ENCODE results near the gene DOCK9.

DNA sequence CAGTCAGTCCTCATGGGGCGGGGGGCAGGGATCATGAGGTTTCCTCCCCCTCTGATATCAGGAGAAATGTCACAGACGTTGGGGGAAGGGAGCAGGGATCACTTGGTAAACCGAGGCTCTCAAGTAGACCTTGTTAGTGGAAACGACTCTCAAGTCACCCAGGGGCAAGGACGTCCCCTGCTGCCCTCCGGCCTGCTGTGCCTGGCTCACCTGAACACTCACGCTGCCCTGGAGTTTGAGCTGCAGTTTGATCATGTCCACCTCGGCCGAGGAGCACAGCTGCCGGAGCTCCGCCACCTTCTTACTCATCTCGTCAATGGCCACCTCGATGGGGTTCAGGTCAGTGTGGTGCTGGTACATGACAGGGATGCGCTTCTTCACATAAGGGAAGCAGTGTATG is 177.8 kb downstream of the DOCK9 start:
- no peak for TF ChIP-seq CTCF (conservative IDR thresholded peaks at IDR 0.05; ENCODE audit: low read depth in 2 of 2)
- TF ChIP-seq NANOG (IDR thresholded peaks at IDR 0.05; ENCODE audit: borderline replicate concordance), result no peak
- TF ChIP-seq POLR2AphosphoS5 (IDR thresholded peaks at IDR 0.05; ENCODE audit: low read depth), result no peak
- TF ChIP-seq STAT1 (IDR thresholded peaks at IDR 0.05; ENCODE audit: unreplicated experiment), result no peak
- TF ChIP-seq EZH2phosphoT487 (IDR thresholded peaks at IDR 0.05; ENCODE audit: unreplicated experiment), result no peak
- no peak for TF ChIP-seq EZH2 (IDR thresholded peaks at IDR 0.05; ENCODE audit: low read depth, unreplicated experiment)
- no peak for TF ChIP-seq REST (IDR thresholded peaks at IDR 0.05; ENCODE audit: unreplicated experiment)
- TF ChIP-seq ETS1 (IDR thresholded peaks at IDR 0.05), result no peak
- no peak for TF ChIP-seq CREB1 (CRISPR knock-in tag; IDR thresholded peaks at IDR 0.05; ENCODE audit: low read depth)
